GM19035 (cell line): ENCODE data around the gene PSMB2.
"Not testable (repeated sequence)": the region's sequence is repeated elsewhere in the genome, so short reads cannot be mapped to it uniquely, and the experiment has no call there.

Experiments
- ATAC-seq: cut with Tn5 transposase; IDR thresholded peaks from one replicate; pipeline ENCODE4 v1.9.1; 2021; ENCODE audit not compliant: unreplicated experiment

PSMB2 gene

GRCh38 chr1:35594005-35594760, 47.1 kb downstream of the PSMB2 start:
- ATAC-seq, result no peak

GRCh38 chr1:35592991-35593769, 48.1 kb downstream of the PSMB2 start:
- ATAC-seq, result no peak

GRCh38 chr1:35591211-35591610, 50.1 kb downstream of the PSMB2 start:
- ATAC-seq, result no peak

GRCh38 chr1:35590476-35591040, 50.8 kb downstream of the PSMB2 start:
- ATAC-seq, result no peak

GRCh38 chr1:35589516-35590427, 51.6 kb downstream of the PSMB2 start:
- ATAC-seq, result no peak

- no peak for ATAC-seq
Measured at GRCh38 chr1:35588197-35588910, 53.0 kb downstream of the PSMB2 start.

- ATAC-seq, result no peak
Measured at GRCh38 chr1:35587736-35588135, 53.6 kb downstream of the PSMB2 start.

- ATAC-seq, result no peak
Measured at GRCh38 chr1:35586808-35587207, 54.5 kb downstream of the PSMB2 start.

- not testable (repeated sequence) for ATAC-seq
Measured at GRCh38 chr1:35585805-35586204, 55.5 kb downstream of the PSMB2 start.

GRCh38 chr1:35585281-35585680, 56.0 kb downstream of the PSMB2 start:
- no peak for ATAC-seq

- ATAC-seq, result not testable (repeated sequence)
Measured at GRCh38 chr1:35581621-35582020, 59.7 kb downstream of the PSMB2 start.

GRCh38 chr1:35580949-35581388, 60.4 kb downstream of the PSMB2 start:
- no peak for ATAC-seq

GRCh38 chr1:35577071-35577998, 64.0 kb downstream of the PSMB2 start:
- ATAC-seq, result no peak

GRCh38 chr1:35576766-35577070, 64.6 kb downstream of the PSMB2 start:
- ATAC-seq, result not testable (repeated sequence)

GRCh38 chr1:35576061-35576765, 65.1 kb downstream of the PSMB2 start:
- ATAC-seq, result no peak

GRCh38 chr1:35575416-35575958, 65.8 kb downstream of the PSMB2 start:
- no peak for ATAC-seq

- no peak for ATAC-seq
Measured at GRCh38 chr1:35574655-35575415, 66.5 kb downstream of the PSMB2 start.
